ENCODE results near the gene NAT8L. TPM values are rescaled to one million over a fixed set of nuclear protein-coding genes. Genes with fewer than 3 reads are reported as not detected.

Gene NAT8L
- total RNA-seq, 4 donors from 2014 or later: 0.14 to 1.9 (median 0.64) TPM; not detected in 1

DNA sequence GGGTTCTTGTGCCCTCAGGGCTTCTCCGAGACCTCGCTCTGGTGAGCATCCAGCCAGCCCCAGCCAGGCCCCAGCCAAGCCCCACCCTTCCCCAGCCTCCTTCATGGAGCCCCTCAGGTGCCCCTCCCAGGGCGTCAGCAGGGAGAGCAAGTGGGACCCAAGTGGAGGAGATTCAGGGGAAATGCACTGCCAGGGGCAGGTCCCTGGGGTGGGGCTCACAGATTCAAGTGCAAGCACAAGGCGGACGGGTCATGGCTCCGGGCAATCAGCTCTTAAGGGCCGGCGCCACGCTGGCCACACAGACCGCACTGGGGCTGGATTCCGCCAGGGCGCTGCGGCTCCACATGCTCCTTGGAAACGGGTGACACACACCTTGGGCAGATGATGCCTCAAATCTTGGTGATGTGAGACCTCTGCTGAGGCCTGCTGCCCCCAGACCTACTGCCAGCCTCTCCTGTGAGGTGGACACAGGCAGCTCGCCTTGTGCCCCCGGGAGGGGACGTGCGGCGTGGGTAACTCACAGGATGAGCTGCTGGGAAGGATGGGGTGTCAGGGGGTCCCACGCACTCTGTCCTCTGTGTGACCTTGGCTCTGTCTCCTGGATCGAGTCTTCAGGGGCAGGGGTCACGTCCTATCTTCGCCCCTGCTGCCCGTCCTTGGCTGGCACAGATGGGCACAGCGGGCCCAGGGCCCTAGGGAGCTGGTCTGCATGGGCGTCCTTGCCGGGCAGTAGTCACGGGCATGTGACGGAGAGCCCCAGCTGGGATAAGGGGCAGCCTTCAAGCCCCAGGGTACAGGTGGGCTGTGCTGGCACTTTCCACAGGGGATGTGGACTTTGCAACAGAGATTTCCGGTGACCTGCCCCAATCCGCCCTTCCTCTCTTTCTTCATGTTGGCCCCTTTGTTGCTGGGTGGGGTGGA, 17.1 kb downstream of the NAT8L start:
- no peak for DNase-seq
- intact Hi-C loops (cut with DNase I; ENCODE audit: low total_unique reads) (no loop called here), in situ Hi-C loops (cut with MboI; ENCODE audit: low pct_ligation_motif_present in 1 of 4, low pct_unique_long_range_greater_than_20kb in 1 of 4, low sequenced_read_pairs in 3 of 4) (no loop called here)
- 89% methylated on average over 22 of the region's 31 CpGs; no CpG with 5 or more reads in 1 of the 2 donors for WGBS, 2 donors (ENCODE audit: low coverage in 1 of 2)
- H3K9me3 ChIP-seq: no peaks in the 10 kb centered on the region
- no peaks in the 10 kb centered on the region for H3K36me3 ChIP-seq
- no peak overlapping the region for H3K27ac ChIP-seq
- TF ChIP-seq POLR2A (IDR thresholded peaks at IDR 0.05) (no peak), POLR2AphosphoS5 (IDR thresholded peaks at IDR 0.05) (no peak), EP300 (IDR thresholded peaks at IDR 0.05; ENCODE audit: low read depth) (no peak)
- TF ChIP-seq, protein P1, sequence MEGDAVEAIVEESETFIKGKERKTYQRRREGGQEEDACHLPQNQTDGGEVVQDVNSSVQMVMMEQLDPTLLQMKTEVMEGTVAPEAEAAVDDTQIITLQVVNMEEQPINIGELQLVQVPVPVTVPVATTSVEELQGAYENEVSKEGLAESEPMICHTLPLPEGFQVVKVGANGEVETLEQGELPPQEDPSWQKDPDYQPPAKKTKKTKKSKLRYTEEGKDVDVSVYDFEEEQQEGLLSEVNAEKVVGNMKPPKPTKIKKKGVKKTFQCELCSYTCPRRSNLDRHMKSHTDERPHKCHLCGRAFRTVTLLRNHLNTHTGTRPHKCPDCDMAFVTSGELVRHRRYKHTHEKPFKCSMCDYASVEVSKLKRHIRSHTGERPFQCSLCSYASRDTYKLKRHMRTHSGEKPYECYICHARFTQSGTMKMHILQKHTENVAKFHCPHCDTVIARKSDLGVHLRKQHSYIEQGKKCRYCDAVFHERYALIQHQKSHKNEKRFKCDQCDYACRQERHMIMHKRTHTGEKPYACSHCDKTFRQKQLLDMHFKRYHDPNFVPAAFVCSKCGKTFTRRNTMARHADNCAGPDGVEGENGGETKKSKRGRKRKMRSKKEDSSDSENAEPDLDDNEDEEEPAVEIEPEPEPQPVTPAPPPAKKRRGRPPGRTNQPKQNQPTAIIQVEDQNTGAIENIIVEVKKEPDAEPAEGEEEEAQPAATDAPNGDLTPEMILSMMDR (IDR thresholded peaks at IDR 0.05): no peak
- H3K4me3 ChIP-seq: no peak overlapping the region
- H3K27me3 ChIP-seq: no peaks in the 10 kb centered on the region
- no peaks in the 10 kb centered on the region for H3K4me1 ChIP-seq

DNA sequence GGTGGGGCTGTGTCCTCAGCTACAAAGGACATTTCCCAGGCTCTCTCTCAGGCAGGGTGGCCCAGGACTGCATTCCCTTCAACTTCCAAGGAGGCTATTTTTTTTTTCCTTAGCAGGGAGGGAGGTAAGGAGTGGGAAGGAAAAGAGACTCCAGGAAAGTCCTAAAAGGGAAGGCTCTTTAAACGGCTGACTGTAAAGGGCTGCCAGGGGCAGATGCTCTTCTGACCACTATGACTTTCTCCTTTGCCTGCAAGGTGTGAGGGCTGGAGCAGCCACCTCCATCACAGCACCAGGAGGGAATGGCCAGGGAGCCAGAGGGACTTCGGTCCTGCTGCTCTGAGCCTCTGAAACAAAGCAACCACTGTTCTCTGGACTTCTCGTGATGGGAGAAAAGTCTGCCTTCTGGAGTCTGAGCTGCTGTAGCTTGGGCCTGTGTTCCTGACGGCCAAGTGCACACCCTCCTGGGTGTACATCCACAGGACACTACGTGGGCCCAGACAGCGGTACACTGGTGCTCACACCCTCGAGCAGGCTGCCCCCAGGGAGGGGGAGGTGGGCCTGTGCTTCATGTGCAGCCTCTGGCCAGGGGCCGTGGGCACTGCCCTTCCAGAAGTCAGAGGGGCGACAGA, 17.9 kb downstream of the NAT8L start:
- Histone ChIP-seq H3K27ac (no peak overlapping the region), H3K4me1 (no peaks in the 10 kb centered on the region), H3K27me3 (no peaks in the 10 kb centered on the region), H3K36me3 (no peaks in the 10 kb centered on the region), H3K9me3 (no peaks in the 10 kb centered on the region), H3K4me3 (no peak overlapping the region)
- intact Hi-C loops (cut with DNase I; ENCODE audit: low total_unique reads): no loop called here
- TF ChIP-seq POLR2A (IDR thresholded peaks at IDR 0.05): no peak
- TF ChIP-seq, protein P1 (IDR thresholded peaks at IDR 0.05): no peak
- no peak for TF ChIP-seq EP300 (IDR thresholded peaks at IDR 0.05; ENCODE audit: low read depth)
- no peak for TF ChIP-seq POLR2AphosphoS5 (IDR thresholded peaks at IDR 0.05)
- DNase-seq: no peak
- in situ Hi-C loops (cut with MboI; ENCODE audit: low pct_ligation_motif_present in 1 of 4, low pct_unique_long_range_greater_than_20kb in 1 of 4, low sequenced_read_pairs in 3 of 4): no loop called here
- 43 to 69% methylated on average over 1 to 8 of the region's 9 CpGs for WGBS, 2 donors (ENCODE audit: low coverage in 1 of 2)

DNA sequence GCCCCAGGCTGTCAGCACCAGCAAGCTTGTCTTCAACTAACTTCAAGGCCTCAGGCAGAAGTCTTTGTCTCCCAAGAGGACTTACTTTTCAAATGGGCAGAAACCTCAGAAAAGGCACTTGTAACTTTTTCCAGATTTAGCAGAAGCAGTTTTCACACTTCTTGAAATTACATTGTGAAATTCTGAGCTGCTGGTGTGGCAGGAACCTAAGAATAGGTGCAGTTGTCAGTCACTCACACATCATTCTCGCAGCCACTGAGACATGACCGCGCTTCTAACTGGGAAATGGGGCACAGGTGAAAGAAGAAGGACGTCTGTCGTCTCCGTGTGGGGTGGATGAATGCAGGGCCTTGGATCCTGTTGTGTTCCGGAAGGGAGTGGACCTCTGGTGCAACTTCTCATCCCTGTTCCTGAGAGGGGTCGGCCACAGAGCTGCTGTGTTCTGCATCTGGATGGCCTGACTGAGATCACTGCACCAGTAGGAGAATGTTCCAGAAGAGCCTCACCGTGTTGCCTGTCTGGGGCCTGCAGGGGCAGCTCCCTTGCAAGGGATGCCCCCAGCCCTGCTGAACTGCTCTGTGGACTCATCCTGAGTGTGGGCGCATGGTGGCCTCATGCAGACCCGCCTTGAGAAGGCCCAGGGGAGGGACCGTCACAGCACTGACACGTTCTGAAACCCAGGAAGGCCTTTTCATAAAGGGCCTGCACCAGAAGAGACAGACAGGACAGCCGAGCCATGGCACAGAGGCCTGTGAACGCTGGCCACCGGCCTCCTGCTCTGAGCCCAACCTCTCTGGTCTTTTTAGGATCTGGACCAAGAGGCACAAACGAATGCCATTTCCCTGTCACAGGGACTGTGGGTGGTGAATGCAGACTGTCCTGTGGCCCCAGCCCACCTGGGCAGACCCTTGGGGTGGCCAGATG, 18.7 kb downstream of the NAT8L start:
- no peak for TF ChIP-seq POLR2A (IDR thresholded peaks at IDR 0.05)
- in situ Hi-C loops (cut with MboI; ENCODE audit: low pct_ligation_motif_present in 1 of 4, low pct_unique_long_range_greater_than_20kb in 1 of 4, low sequenced_read_pairs in 3 of 4): no loop called here

DNA sequence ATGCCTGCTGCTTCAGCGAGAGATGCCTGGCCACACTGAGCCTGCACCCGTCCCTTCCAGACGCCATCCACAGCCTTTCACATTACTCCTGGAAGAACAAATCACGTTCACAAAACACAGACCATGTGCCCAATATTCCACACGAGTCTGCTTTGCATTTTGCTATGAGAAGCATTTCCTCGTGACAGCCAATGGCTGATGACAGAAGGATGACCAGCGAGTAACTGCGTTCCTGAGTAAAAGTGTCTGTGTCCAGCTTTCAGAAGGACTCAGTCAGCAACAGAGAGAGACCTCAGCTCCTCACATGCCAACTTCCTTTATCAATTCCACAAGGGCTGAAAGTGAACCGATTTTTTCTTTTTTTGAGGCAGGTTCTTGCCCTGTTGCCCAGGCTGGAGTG, 19.5 kb downstream of the NAT8L start:
- Histone ChIP-seq H3K27me3 (no peaks in the 10 kb centered on the region), H3K9me3 (no peaks in the 10 kb centered on the region), H3K36me3 (no peaks in the 10 kb centered on the region), H3K4me1 (no peaks in the 10 kb centered on the region), H3K27ac (no peak overlapping the region), H3K4me3 (no peak overlapping the region)
- 74% methylated on average over 9 of the region's 9 CpGs; no CpG with 5 or more reads in 1 of the 2 donors for WGBS, 2 donors (ENCODE audit: low coverage in 1 of 2)
- intact Hi-C loops (cut with DNase I; ENCODE audit: low total_unique reads): no loop called here
- in situ Hi-C loops (cut with MboI; ENCODE audit: low pct_ligation_motif_present in 1 of 4, low pct_unique_long_range_greater_than_20kb in 1 of 4, low sequenced_read_pairs in 3 of 4): no loop called here
- TF ChIP-seq, protein P1 (IDR thresholded peaks at IDR 0.05): no peak
- no peak for TF ChIP-seq EP300 (IDR thresholded peaks at IDR 0.05; ENCODE audit: low read depth)
- no peak for TF ChIP-seq POLR2A (IDR thresholded peaks at IDR 0.05)
- no peak for TF ChIP-seq POLR2AphosphoS5 (IDR thresholded peaks at IDR 0.05)
- no peak for DNase-seq

More for the DNA sequence above, 18.7 kb downstream of the NAT8L start:
- Histone ChIP-seq H3K9me3 (no peaks in the 10 kb centered on the region), H3K4me3 (no peak overlapping the region), H3K27ac (no peak overlapping the region), H3K4me1 (no peaks in the 10 kb centered on the region), H3K27me3 (no peaks in the 10 kb centered on the region), H3K36me3 (no peaks in the 10 kb centered on the region)
- no peak for DNase-seq
- 84 to 94% methylated on average over 5 to 17 of the region's 17 CpGs for WGBS, 2 donors (ENCODE audit: low coverage in 1 of 2)
- intact Hi-C loops (cut with DNase I; ENCODE audit: low total_unique reads): no loop called here
